Activated CD8-positive, alpha-beta memory T cell treated with anti-CD3 and anti-CD28 coated beads, Interleukin-2, amount 50 U/mL, for 4 hours (primary cell): ENCODE data around the gene DNTT.

Source experiments
- DNase-seq: peaks from one replicate; pipeline ENCODE4 v3.0.0-alpha.2; 2020

The DNTT gene

GRCh38 chr10:96387161-96387560 is 82.9 kb downstream of the DNTT start:
- DNase-seq: no peak

- DNase-seq: no peak
These were observed 83.4 kb downstream of the DNTT start for GRCh38 chr10:96387601-96388000.
